Fibroblast of pulmonary artery (primary cell): ENCODE measurements around the gene KCNMA1.
"Not testable (repeated sequence)": the region's sequence is repeated elsewhere in the genome, so short reads cannot be mapped to it uniquely, and the experiment has no call there.

Experiments
- DNase-seq: peaks from one replicate; pipeline ENCODE4 v3.0.0-alpha.2; 2010; ENCODE audit warnings: low read depth
- H3K4me3 ChIP-seq: replicated peaks from 2 replicates; pipeline ENCODE4 v1.5.1; 2011; ENCODE audit warnings: low read depth, mild to moderate bottlenecking, control low read depth, low read length, moderate library complexity
- TF ChIP-seq, protein P1 (sequence below): IDR thresholded peaks from 2 replicates; pipeline ENCODE4 v1.5.1; 2011; ENCODE audit warnings: mild to moderate bottlenecking, control low read depth, low read length, inconsistent platforms; ENCODE audit errors: missing control alignments

Gene KCNMA1

DNA sequence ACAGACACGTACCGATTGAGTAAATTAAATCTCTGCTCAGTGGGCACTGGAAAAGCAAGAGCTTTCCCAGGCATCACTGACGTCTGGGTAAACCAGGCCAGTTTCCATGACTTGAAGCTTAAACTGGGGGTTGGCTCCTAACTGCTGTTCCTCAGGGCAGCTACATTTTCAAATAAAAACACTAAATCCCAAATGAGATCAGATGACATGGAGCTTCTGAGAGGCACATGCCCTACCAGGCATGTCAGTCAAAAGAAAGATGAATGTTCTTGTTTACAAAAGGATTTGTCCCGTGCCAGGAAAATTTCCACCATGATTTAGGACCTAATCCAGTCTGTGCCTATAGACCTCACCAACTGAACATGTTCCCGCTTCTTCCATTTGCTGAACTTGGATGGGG is 220.2 kb downstream of the KCNMA1 start:
- no peak for DNase-seq
- TF ChIP-seq, protein P1, sequence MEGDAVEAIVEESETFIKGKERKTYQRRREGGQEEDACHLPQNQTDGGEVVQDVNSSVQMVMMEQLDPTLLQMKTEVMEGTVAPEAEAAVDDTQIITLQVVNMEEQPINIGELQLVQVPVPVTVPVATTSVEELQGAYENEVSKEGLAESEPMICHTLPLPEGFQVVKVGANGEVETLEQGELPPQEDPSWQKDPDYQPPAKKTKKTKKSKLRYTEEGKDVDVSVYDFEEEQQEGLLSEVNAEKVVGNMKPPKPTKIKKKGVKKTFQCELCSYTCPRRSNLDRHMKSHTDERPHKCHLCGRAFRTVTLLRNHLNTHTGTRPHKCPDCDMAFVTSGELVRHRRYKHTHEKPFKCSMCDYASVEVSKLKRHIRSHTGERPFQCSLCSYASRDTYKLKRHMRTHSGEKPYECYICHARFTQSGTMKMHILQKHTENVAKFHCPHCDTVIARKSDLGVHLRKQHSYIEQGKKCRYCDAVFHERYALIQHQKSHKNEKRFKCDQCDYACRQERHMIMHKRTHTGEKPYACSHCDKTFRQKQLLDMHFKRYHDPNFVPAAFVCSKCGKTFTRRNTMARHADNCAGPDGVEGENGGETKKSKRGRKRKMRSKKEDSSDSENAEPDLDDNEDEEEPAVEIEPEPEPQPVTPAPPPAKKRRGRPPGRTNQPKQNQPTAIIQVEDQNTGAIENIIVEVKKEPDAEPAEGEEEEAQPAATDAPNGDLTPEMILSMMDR = no peak
- H3K4me3 ChIP-seq = no peak overlapping the region

DNA sequence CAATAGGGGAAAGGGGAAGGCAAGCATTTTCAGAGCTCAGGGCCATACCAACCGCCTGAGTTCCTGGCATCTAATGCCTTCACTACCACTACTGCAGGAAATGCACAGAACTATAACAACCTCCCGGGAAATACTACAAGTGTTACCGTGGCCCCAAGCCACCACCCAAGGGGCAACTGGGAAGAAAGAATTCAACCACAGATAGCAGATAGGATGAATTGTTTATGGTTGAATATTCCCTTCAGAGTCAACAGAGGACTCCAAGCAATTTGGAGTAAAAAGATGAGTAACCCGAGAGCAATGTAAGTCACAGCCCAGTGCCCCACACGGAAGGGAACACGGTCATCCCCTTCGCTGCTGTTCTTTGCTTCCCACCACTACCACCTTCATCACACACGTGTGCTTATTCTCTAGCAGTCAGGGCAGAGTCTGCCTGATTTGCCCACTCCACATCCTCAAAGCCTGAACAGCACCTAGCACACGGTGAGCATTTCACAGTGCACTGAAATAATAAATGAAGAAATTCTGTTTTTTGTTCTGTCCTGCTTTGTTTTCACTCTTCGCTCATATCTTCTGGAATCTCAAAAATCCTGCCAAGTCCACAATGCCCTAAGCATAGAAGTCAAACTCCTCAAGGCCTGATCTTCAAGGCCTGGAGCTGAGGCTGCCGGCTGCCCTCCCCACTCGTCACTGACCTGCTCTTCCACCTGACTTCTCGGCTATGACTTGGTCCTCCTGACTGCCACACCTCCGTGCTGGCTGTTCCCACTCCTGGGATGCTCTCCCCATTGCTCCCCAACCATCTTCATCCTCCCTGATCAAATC is 221.1 kb downstream of the KCNMA1 start:
- TF ChIP-seq, protein P1 = no peak
- H3K4me3 ChIP-seq = no peak overlapping the region
- DNase-seq = peak; percentile 74

- TF ChIP-seq, protein P1 = no peak
- no peak overlapping the region for H3K4me3 ChIP-seq
- DNase-seq = no peak
Observed at GRCh38 chr10:77415313-77415960, 222.2 kb downstream of the KCNMA1 start.

GRCh38 chr10:77413231-77413630 is 224.4 kb downstream of the KCNMA1 start:
- H3K4me3 ChIP-seq = no peak overlapping the region
- TF ChIP-seq, protein P1 = no peak
- no peak for DNase-seq

GRCh38 chr10:77412573-77413133 is 225.0 kb downstream of the KCNMA1 start:
- not testable (repeated sequence) for DNase-seq

DNA sequence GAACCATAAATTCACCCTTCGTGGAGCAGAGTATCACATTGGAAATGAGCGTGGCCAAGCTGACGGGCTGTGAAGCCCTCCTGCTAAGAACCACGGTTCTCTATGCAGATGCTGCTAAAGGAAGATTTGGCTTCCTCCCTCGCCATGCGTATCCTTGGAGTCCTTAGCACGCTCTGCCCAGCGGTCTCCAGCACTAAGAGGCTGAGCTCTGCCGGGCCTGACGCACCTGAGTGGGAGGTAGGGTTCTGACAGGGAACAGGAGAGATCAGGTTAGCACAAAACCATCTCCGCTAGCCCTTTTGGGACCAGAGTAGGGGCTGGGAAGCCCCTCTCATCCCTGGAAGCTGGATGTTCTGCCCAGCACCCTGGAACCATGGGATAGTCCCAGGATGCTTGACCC is 225.8 kb downstream of the KCNMA1 start:
- no peak for DNase-seq
- H3K4me3 ChIP-seq = no peak overlapping the region
- TF ChIP-seq, protein P1 = no peak

More at GRCh38 chr10:77412573-77413133, 225.0 kb downstream of the KCNMA1 start:
- H3K4me3 ChIP-seq = not testable (repeated sequence)

GRCh38 chr10:77410523-77410922 is 227.1 kb downstream of the KCNMA1 start:
- TF ChIP-seq, protein P1 = no peak
- DNase-seq = no peak
- H3K4me3 ChIP-seq = no peak overlapping the region
